Esophagus muscularis mucosa (tissue), 4 donors: ENCODE data around the gene MCM9. TPM values are rescaled to one million over a fixed set of nuclear protein-coding genes. Genes with fewer than 3 reads are reported as not detected.

Experiments used
- DNase-seq: peaks from one replicate; pipeline ENCODE4 v3.0.0-alpha.2; 2017; ENCODE audit errors: extremely low spot score
- H3K27ac ChIP-seq, 4 donors: fragments of 200-600 bp; sonication (generic); replicated peaks in 1 of 4; 1 replicate in 3 of 4; 2 replicates in 1 of 4; pipeline ENCODE4 v1.5.1; 2016 to 2019; ENCODE audit warnings: mild to moderate bottlenecking in 1 of 4
- H3K27me3 ChIP-seq, 4 donors: fragments of 200-600 bp; sonication (generic); one replicate each; pipeline versions ENCODE4 v1.5.1 to v1.6.0; 2016 to 2019
- H3K36me3 ChIP-seq, 4 donors: fragments of 200-600 bp; sonication (generic); one replicate each; pipeline ENCODE4 v1.5.1; 2016 to 2019
- H3K4me1 ChIP-seq, 4 donors: fragments of 200-600 bp; sonication (generic); one replicate each; pipeline ENCODE4 v1.5.1; 2016 to 2019
- H3K4me3 ChIP-seq, 4 donors: fragments of 200-600 bp; sonication (generic); 1 replicate in 2 of 4; 2 replicates in 2 of 4; pipeline ENCODE4 v1.5.1; 2016 to 2019; ENCODE audit warnings: mild to moderate bottlenecking in 4 of 4, moderate library complexity in 1 of 4
- H3K9me3 ChIP-seq, 4 donors: fragments of 200-600 bp; sonication (generic); 1 replicate in 3 of 4; 2 replicates in 1 of 4; pipeline ENCODE4 v1.5.1; 2016 to 2019
- EP300 ChIP-seq: sonication (generic); formaldehyde crosslinking; IDR thresholded peaks from one replicate; pipeline ENCODE4 v1.6.1; 2017; ENCODE audit warnings: antibody characterized with exemption
- POLR2A ChIP-seq: fragments of 450-650 bp; IDR thresholded peaks from one replicate; pipeline ENCODE4 v1.6.1; 2017; ENCODE audit warnings: antibody characterized with exemption, moderate library complexity, mild to moderate bottlenecking, low read depth
- POLR2AphosphoS5 ChIP-seq, 2 donors: sonication (generic); formaldehyde crosslinking; IDR thresholded peaks; one replicate each; pipeline ENCODE4 v1.6.1; 2017; ENCODE audit warnings: antibody characterized with exemption in 2 of 2
- WGBS: methylation state at CpG from one replicate; pipeline ENCODE4 v1.1.5; 2018; 5-methylcytosine and 5-hydroxymethylcytosine counted together
- intact Hi-C: fragments of 100-400 bp; cut with DNase I; formaldehyde crosslinking; loops from one replicate; pipeline ENCODE4 v1.15.1; 2023
- total RNA-seq, 4 donors: library from RNA; depleted of rRNA; stranded (reverse); fragments of >200 nt; gene quantifications; one replicate each; pipeline versions ENCODE4 v1.1.0 to v1.2.1, GENCODE V29; 2016
- TF ChIP-seq, protein P1 (sequence below), 3 experiments: fragments of 200-600 bp in 2 of 3; fragments of 450-650 bp in 1 of 3; sonication (generic) in 2 of 3; IDR thresholded peaks; one replicate each; pipeline ENCODE4 v1.5.1; 2017 to 2019; ENCODE audit warnings: antibody characterized with exemption in 3 of 3, mild to moderate bottlenecking in 2 of 3, moderate library complexity in 1 of 3

The MCM9 gene
- total RNA-seq, 4 donors from 2014 or later, result 10.8 to 18.1 (median 11.3) TPM

DNA sequence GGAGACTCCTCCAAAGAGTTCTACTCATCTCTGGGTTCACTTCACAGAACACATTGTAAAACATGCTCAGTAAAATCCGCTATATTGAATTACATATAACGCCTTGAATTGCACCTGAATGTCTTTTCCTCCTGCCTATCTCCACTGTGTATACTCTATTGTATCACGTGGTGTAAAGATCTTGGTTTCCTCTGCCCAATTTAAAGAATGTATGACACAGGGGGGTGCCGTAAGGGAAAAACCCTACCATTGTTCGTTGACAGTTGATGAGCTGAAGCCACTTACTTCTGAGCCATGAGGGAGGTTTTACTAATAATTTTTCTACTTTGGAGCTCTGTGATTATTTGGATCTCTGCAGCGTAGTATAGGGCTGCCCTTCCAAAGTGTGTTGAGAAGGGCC is 35.0 kb downstream of the MCM9 start:
- 86% methylated on average over 6 of the region's 6 CpGs for WGBS
- Histone ChIP-seq H3K27me3 (peaks cover 0 to 2% (median 0%) of the 10 kb centered on the region in 4 donors), H3K36me3 (peaks cover 0 to 25% (median 14%) of the 10 kb centered on the region in 4 donors), H3K4me1 (peaks cover 44 to 56% (median 45%) of the 10 kb centered on the region in 4 donors), H3K27ac (no peak overlapping the region), H3K4me3 (no peak overlapping the region), H3K9me3 (no peaks in the 10 kb centered on the region)
- intact Hi-C loops, result loop anchor here (10.0 kb wide), 1 partner anchor 245 kb away; the partner anchor contains the start of gene CEP85L
- DNase-seq, result no peak
- no peak for TF ChIP-seq POLR2AphosphoS5 (IDR thresholded peaks at IDR 0.05)
- TF ChIP-seq EP300, result no peak
- no peak for TF ChIP-seq POLR2A
- TF ChIP-seq, protein P1, sequence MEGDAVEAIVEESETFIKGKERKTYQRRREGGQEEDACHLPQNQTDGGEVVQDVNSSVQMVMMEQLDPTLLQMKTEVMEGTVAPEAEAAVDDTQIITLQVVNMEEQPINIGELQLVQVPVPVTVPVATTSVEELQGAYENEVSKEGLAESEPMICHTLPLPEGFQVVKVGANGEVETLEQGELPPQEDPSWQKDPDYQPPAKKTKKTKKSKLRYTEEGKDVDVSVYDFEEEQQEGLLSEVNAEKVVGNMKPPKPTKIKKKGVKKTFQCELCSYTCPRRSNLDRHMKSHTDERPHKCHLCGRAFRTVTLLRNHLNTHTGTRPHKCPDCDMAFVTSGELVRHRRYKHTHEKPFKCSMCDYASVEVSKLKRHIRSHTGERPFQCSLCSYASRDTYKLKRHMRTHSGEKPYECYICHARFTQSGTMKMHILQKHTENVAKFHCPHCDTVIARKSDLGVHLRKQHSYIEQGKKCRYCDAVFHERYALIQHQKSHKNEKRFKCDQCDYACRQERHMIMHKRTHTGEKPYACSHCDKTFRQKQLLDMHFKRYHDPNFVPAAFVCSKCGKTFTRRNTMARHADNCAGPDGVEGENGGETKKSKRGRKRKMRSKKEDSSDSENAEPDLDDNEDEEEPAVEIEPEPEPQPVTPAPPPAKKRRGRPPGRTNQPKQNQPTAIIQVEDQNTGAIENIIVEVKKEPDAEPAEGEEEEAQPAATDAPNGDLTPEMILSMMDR (IDR thresholded peaks at IDR 0.05), result no peak

DNA sequence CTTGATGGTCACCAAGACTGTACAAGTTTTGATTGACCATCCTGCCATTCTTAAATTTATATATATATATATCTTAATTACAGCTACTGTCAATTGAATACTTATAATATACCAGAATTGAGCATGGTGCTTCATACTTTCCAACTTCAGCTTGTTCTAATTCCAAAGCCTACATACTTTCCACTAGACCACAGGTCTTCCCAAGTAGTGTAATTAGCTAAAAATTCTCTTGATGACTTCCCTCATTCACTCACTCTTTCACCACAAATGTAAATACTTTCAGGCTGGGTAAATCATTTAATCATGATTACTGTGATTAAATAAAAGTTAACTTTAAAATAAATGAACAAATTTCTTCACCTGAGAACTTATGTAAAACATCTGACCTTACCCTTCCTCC is 37.6 kb downstream of the MCM9 start:
- no peak for TF ChIP-seq EP300
- intact Hi-C loops, result loop anchor here (10.0 kb wide), 1 partner anchor 243 kb away; the partner anchor contains the start of gene CEP85L
- Histone ChIP-seq H3K27ac (peak overlapping the region in 1 of 4 donors; percentile 8), H3K9me3 (no peaks in the 10 kb centered on the region), H3K36me3 (peaks cover 0 to 7% (median 0%) of the 10 kb centered on the region in 4 donors), H3K4me3 (no peak overlapping the region), H3K27me3 (peaks cover 0 to 7% (median 0%) of the 10 kb centered on the region in 4 donors), H3K4me1 (peaks cover 39 to 56% (median 43%) of the 10 kb centered on the region in 4 donors)
- DNase-seq, result no peak

DNA sequence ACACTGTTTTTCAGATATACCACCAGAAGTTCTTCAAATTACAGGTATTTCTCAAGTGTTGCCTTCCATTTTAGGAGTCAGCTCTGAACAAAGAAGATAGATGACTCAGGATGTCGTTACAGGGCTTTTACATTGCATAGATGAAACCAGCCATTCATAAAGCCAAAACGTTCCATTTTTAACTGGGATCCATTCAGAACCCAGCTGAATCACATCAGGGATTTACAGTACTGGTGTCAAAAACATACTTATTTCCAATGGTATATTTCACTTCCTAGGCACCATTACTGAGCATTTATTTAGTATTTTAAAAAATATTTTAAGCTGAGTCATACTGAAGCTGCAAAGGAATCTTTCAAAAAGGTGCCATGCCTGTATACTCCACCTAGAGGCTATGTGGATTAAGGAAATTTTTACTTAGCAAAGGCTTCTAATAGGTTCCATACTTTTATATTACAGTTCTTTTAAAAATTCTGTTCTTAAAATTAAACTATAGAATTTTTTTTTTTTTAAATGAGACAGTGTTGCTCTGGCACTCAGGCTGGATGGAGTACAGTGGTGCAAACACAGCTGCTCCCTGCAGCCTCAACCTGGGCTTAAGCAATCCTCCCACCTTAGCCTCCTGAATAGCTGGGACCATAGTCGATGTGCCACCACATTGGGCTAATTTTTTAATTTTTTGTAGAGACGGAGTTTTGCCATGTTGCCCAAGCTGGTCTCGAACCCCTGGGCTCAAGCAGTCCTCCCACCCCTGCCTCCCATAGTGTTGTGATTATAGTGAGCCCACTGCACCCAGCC is 38.4 kb downstream of the MCM9 start:
- 68% methylated on average over 5 of the region's 5 CpGs for WGBS
- intact Hi-C loops, result loop anchor here (10.0 kb wide), 1 partner anchor 242 kb away; the partner anchor contains the start of gene CEP85L
- Histone ChIP-seq H3K27ac (peak overlapping the region; percentile 15 to 98 (median 94)), H3K4me1 (peaks cover 39 to 61% (median 49%) of the 10 kb centered on the region in 4 donors), H3K36me3 (peaks cover 0 to 7% (median 0%) of the 10 kb centered on the region in 4 donors), H3K4me3 (no peak overlapping the region), H3K27me3 (peaks cover 0 to 7% (median 0%) of the 10 kb centered on the region in 4 donors), H3K9me3 (no peaks in the 10 kb centered on the region)
- TF ChIP-seq, protein P1 (IDR thresholded peaks at IDR 0.05), result peak in 2 of 3 experiments; percentile 8 to 37
- TF ChIP-seq POLR2AphosphoS5 (IDR thresholded peaks at IDR 0.05) (no peak), POLR2A (no peak), EP300 (no peak)
- no peak for DNase-seq

DNA sequence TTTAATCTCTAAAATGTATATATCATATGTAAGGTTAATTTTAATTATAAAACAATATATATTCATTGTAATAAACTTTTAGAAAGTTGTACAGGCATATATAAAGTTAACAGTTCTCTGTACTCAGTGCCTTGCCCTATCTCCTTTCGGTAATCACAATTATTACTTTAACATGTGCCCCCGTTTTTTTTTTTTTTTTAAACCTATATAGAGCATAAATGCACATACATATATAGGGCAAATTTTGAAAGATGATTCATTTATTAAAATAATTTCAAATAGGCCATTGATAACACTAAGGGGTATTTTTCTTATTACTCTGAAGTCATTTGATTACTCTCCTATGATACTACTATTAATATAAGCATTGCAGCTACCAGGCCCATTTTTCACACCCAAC is 39.1 kb downstream of the MCM9 start:
- WGBS, result 46% methylated on average over 2 of the region's 2 CpGs
- no peak for TF ChIP-seq POLR2A
- no peak for TF ChIP-seq POLR2AphosphoS5 (IDR thresholded peaks at IDR 0.05)
- TF ChIP-seq, protein P1 (IDR thresholded peaks at IDR 0.05), result no peak
- TF ChIP-seq EP300, result no peak
- H3K4me3 ChIP-seq, result peak overlapping the region in 3 of 4 donors; percentile 88 to 95 (median 95)
- peaks cover 39 to 58% (median 54%) of the 10 kb centered on the region in 4 donors for H3K4me1 ChIP-seq
- H3K27ac ChIP-seq, result peak overlapping the region; percentile 93 to 98 (median 97)
- H3K36me3 ChIP-seq, result peaks cover 0 to under 1% (median 0%) of the 10 kb centered on the region in 4 donors
- no peak for DNase-seq
- H3K9me3 ChIP-seq, result no peaks in the 10 kb centered on the region
- intact Hi-C loops, result loop anchor here (2.0 to 10.0 kb wide), 2 partner anchors 39 to 241 kb away; partner anchors contain the start of genes CEP85L and MCM9
- H3K27me3 ChIP-seq, result peaks cover 0 to 7% (median 0%) of the 10 kb centered on the region in 4 donors

DNA sequence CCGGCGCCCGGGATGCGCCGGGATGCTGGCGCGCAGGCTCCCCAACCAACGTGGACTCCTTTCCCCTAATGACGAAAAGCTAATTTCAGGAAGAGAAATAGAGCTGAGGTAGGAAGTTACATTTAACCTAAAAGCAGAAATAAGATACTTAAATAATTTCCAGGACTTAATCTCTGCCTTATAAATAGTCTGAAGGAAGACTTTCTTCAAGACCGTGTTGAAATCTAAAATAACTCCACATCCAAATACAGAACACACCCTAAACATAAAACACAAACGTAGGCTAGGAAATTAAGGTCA is 39.7 kb downstream of the MCM9 start:
- Histone ChIP-seq H3K27ac (peak overlapping the region; percentile 93 to 98 (median 97)), H3K27me3 (peaks cover 0 to 7% (median 0%) of the 10 kb centered on the region in 4 donors), H3K36me3 (no peaks in the 10 kb centered on the region), H3K9me3 (no peaks in the 10 kb centered on the region), H3K4me3 (peak overlapping the region; percentile 88 to 97 (median 95)), H3K4me1 (peaks cover 35 to 52% (median 49%) of the 10 kb centered on the region in 4 donors)
- no peak for DNase-seq
- intact Hi-C loops, result loop anchor here (2.0 to 10.0 kb wide), 2 partner anchors 40 to 240 kb away; partner anchors contain the start of genes CEP85L and MCM9
- TF ChIP-seq EP300, result no peak
- TF ChIP-seq, protein P1 (IDR thresholded peaks at IDR 0.05), result no peak
- no peak for TF ChIP-seq POLR2AphosphoS5 (IDR thresholded peaks at IDR 0.05)
- TF ChIP-seq POLR2A, result no peak
- WGBS, result under 1% methylated on average over 11 of the region's 11 CpGs
